ENCODE measurements around the gene MRFAP1. TPM values are rescaled to one million over a fixed set of nuclear protein-coding genes. Genes with fewer than 3 reads are reported as not detected.
A peak's percentile ranks its signal among the peaks of the same experiment; 100 is the strongest.

Gene MRFAP1
- total RNA-seq: 234 TPM
- long read RNA-seq, transcript MRFAP1-204 (1 exons, 1,982 nt): minor isoform, 12 of 879 reads
- long read RNA-seq, transcript MRFAP1-201 (3 exons, 2,049 nt): minor isoform, 205 of 879 reads
- long read RNA-seq, transcript MRFAP1-202 (2 exons, 1,584 nt): major isoform, 660 of 879 reads
- long read RNA-seq, partial matches to known transcripts: 0 of 879 reads
- long read RNA-seq, other reads (novel, unspliced or antisense): 2 of 879 reads

- DNase-seq (ENCODE audit: low spot score): peak; percentile 96
Observed at GRCh38 chr4:6640292-6641163, at the start of gene MRFAP1. Gene MRFAP1, plus strand, starts transcription at chr4:6640685. Its CDS starts 178 bp downstream, at chr4:6640863.

GRCh38 chr4:6591313-6591712 lies 49.2 kb upstream of the MRFAP1 start:
- DNase-seq (ENCODE audit: low spot score): no peak

- DNase-seq (ENCODE audit: low spot score): no peak
Observed at GRCh38 chr4:6591781-6592180, 48.7 kb upstream of the MRFAP1 start.

GRCh38 chr4:6592804-6593563 lies 47.5 kb upstream of the MRFAP1 start:
- DNase-seq (ENCODE audit: low spot score): no peak

GRCh38 chr4:6594341-6594740 lies 46.1 kb upstream of the MRFAP1 start:
- no peak for DNase-seq (ENCODE audit: low spot score)

- no peak for DNase-seq (ENCODE audit: low spot score)
Observed at GRCh38 chr4:6594826-6595355, 45.6 kb upstream of the MRFAP1 start.

GRCh38 chr4:6595897-6596537 lies 44.5 kb upstream of the MRFAP1 start:
- DNase-seq (ENCODE audit: low spot score): no peak

GRCh38 chr4:6596948-6597347 lies 43.5 kb upstream of the MRFAP1 start:
- DNase-seq (ENCODE audit: low spot score): no peak

- no peak for DNase-seq (ENCODE audit: low spot score)
Observed at GRCh38 chr4:6598127-6598526, 42.4 kb upstream of the MRFAP1 start.

GRCh38 chr4:6598641-6599040 lies 41.8 kb upstream of the MRFAP1 start:
- DNase-seq (ENCODE audit: low spot score): no peak

GRCh38 chr4:6601661-6602250 lies 38.7 kb upstream of the MRFAP1 start:
- DNase-seq (ENCODE audit: low spot score): no peak

GRCh38 chr4:6602289-6602688 lies 38.2 kb upstream of the MRFAP1 start:
- no peak for DNase-seq (ENCODE audit: low spot score)

- DNase-seq (ENCODE audit: low spot score): no peak
Observed at GRCh38 chr4:6603128-6603527, 37.4 kb upstream of the MRFAP1 start.

GRCh38 chr4:6605114-6605513 lies 35.4 kb upstream of the MRFAP1 start:
- DNase-seq (ENCODE audit: low spot score): no peak

- DNase-seq (ENCODE audit: low spot score): no peak
Observed at GRCh38 chr4:6605605-6606004, 34.9 kb upstream of the MRFAP1 start.

GRCh38 chr4:6606465-6607235 lies 33.8 kb upstream of the MRFAP1 start:
- no peak for DNase-seq (ENCODE audit: low spot score)

- DNase-seq (ENCODE audit: low spot score): no peak
Observed at GRCh38 chr4:6607368-6608055, 33.0 kb upstream of the MRFAP1 start.

- no peak for DNase-seq (ENCODE audit: low spot score)
Observed at GRCh38 chr4:6608758-6609414, 31.6 kb upstream of the MRFAP1 start.
